Breast epithelium (tissue), 4 donors: ENCODE measurements around the gene ZMAT5. TPM values are rescaled to one million over a fixed set of nuclear protein-coding genes. Genes with fewer than 3 reads are reported as not detected.

Source experiments
- DNase-seq, 2 donors: peaks; one replicate each; pipeline ENCODE4 v3.0.0-alpha.2; 2019; ENCODE audit warnings: low spot score in 2 of 2
- H3K27ac ChIP-seq, 2 donors: fragments of 200-600 bp; sonication (generic) in 1 of 2; one replicate each; pipeline ENCODE4 v1.5.1; 2016 to 2019; ENCODE audit warnings: mild to moderate bottlenecking in 1 of 2
- H3K27me3 ChIP-seq, 2 donors: fragments of 200-600 bp; sonication (generic) in 1 of 2; one replicate each; pipeline versions ENCODE4 v1.5.1 to v1.6.0; 2017 to 2019; ENCODE audit warnings: control low read depth in 1 of 2, mild to moderate bottlenecking in 1 of 2
- H3K36me3 ChIP-seq: fragments of 200-600 bp; one replicate; pipeline ENCODE4 v1.5.1; 2019
- H3K4me1 ChIP-seq, 2 donors: fragments of 200-600 bp; sonication (generic); one replicate each; pipeline ENCODE4 v1.5.1; 2016 to 2019; ENCODE audit warnings: control low read depth in 1 of 2
- H3K4me3 ChIP-seq, 3 donors: fragments of 200-600 bp; sonication (generic); 1 replicate in 2 of 3; 2 replicates in 1 of 3; pipeline ENCODE4 v1.5.1; 2016 to 2019; ENCODE audit warnings: mild to moderate bottlenecking in 3 of 3, moderate library complexity in 2 of 3
- H3K9me3 ChIP-seq, 2 donors: fragments of 200-600 bp; sonication (generic) in 1 of 2; one replicate each; pipeline ENCODE4 v1.5.1; 2016 to 2019; ENCODE audit warnings: control low read depth in 1 of 2
- POLR2A ChIP-seq: fragments of 450-650 bp; IDR thresholded peaks from one replicate; pipeline ENCODE4 v1.6.1; 2016; ENCODE audit warnings: antibody characterized with exemption, mild to moderate bottlenecking, moderate library complexity
- POLR2AphosphoS5 ChIP-seq, 3 donors: sonication (generic); formaldehyde crosslinking; IDR thresholded peaks; one replicate each; pipeline ENCODE4 v1.6.1; 2017; ENCODE audit warnings: antibody characterized with exemption in 3 of 3
- intact Hi-C: fragments of 100-400 bp; cut with DNase I; formaldehyde crosslinking; loops from one replicate; pipeline ENCODE4 v1.15.1; 2023; ENCODE audit warnings: low total_unique reads
- total RNA-seq, 3 donors: library from RNA; depleted of rRNA; stranded (reverse); fragments of >200 nt; gene quantifications; one replicate each; pipeline ENCODE4 v1.1.0, GENCODE V29; 2016
- TF ChIP-seq, protein P1 (sequence below), 3 donors: fragments of 450-650 bp; IDR thresholded peaks; one replicate each; pipeline ENCODE4 v1.5.1; 2016 to 2017; ENCODE audit warnings: antibody characterized with exemption in 3 of 3, mild to moderate bottlenecking in 3 of 3, moderate library complexity in 3 of 3

ZMAT5 gene
- total RNA-seq, 3 donors from 2014 or later: 22.5 to 26.2 (median 23.0) TPM

GRCh38 chr22:29742326-29742725, 24.5 kb downstream of the ZMAT5 start:
- TF ChIP-seq, protein P1, sequence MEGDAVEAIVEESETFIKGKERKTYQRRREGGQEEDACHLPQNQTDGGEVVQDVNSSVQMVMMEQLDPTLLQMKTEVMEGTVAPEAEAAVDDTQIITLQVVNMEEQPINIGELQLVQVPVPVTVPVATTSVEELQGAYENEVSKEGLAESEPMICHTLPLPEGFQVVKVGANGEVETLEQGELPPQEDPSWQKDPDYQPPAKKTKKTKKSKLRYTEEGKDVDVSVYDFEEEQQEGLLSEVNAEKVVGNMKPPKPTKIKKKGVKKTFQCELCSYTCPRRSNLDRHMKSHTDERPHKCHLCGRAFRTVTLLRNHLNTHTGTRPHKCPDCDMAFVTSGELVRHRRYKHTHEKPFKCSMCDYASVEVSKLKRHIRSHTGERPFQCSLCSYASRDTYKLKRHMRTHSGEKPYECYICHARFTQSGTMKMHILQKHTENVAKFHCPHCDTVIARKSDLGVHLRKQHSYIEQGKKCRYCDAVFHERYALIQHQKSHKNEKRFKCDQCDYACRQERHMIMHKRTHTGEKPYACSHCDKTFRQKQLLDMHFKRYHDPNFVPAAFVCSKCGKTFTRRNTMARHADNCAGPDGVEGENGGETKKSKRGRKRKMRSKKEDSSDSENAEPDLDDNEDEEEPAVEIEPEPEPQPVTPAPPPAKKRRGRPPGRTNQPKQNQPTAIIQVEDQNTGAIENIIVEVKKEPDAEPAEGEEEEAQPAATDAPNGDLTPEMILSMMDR (IDR thresholded peaks at IDR 0.05): no peak
- no peak for TF ChIP-seq POLR2A
- TF ChIP-seq POLR2AphosphoS5 (IDR thresholded peaks at IDR 0.05): no peak
- H3K9me3 ChIP-seq: no peaks in the 10 kb centered on the region
- H3K4me3 ChIP-seq: no peak overlapping the region
- intact Hi-C loops: no loop called here
- no peaks in the 10 kb centered on the region for H3K27me3 ChIP-seq
- DNase-seq: no peak
- no peaks in the 10 kb centered on the region for H3K4me1 ChIP-seq
- H3K27ac ChIP-seq: no peak overlapping the region
- no peaks in the 10 kb centered on the region for H3K36me3 ChIP-seq

- TF ChIP-seq, protein P1 (IDR thresholded peaks at IDR 0.05): no peak
- TF ChIP-seq POLR2A (no peak), POLR2AphosphoS5 (IDR thresholded peaks at IDR 0.05) (no peak)
- Histone ChIP-seq H3K4me3 (no peak overlapping the region), H3K9me3 (no peaks in the 10 kb centered on the region), H3K27me3 (no peaks in the 10 kb centered on the region), H3K27ac (no peak overlapping the region), H3K36me3 (no peaks in the 10 kb centered on the region), H3K4me1 (no peaks in the 10 kb centered on the region)
- no peak for DNase-seq
- intact Hi-C loops: no loop called here
Observed at GRCh38 chr22:29741926-29742325, 24.9 kb downstream of the ZMAT5 start.

- intact Hi-C loops: no loop called here
- H3K9me3 ChIP-seq: no peaks in the 10 kb centered on the region
- DNase-seq: no peak
- TF ChIP-seq POLR2A (no peak), POLR2AphosphoS5 (IDR thresholded peaks at IDR 0.05) (no peak)
- TF ChIP-seq, protein P1 (IDR thresholded peaks at IDR 0.05): no peak
- no peak overlapping the region for H3K27ac ChIP-seq
- H3K4me1 ChIP-seq: no peaks in the 10 kb centered on the region
- H3K36me3 ChIP-seq: no peaks in the 10 kb centered on the region
- H3K4me3 ChIP-seq: no peak overlapping the region
- H3K27me3 ChIP-seq: no peaks in the 10 kb centered on the region
Observed at GRCh38 chr22:29740216-29740615, 26.6 kb downstream of the ZMAT5 start.

DNA sequence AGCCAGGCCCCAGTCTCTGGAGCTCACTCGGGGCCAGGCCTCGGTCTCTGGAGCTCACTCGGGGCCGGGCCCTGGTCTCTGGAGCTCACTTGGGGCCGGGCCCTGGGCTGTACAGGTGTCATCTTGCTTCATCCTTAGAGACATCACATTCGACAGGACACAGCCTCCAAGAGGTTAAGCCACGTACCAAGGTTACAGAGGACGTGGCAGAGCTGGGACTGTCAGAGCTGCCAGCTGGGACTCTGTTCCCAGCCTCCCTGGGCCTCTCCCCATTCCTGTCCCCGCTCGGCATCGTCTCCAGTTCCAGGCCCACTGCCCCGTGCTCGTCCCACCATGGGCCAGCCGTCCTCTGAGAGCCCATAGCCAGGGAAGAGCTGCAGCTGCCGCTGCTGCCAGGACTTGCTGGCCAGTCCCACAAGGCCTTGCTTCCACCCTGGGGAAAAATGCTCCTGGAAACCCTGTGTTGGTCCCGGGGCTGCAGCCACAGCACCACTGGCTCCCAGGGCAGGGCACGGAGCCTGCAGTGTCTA, 27.4 kb downstream of the ZMAT5 start:
- Histone ChIP-seq H3K27me3 (no peaks in the 10 kb centered on the region), H3K4me3 (no peak overlapping the region), H3K4me1 (no peaks in the 10 kb centered on the region), H3K36me3 (no peaks in the 10 kb centered on the region), H3K9me3 (no peaks in the 10 kb centered on the region), H3K27ac (no peak overlapping the region)
- no peak for DNase-seq
- intact Hi-C loops: loop anchor here (10.0 kb wide), 1 partner anchor 1315 kb away; no protein-coding TSS in a partner anchor
- no peak for TF ChIP-seq POLR2AphosphoS5 (IDR thresholded peaks at IDR 0.05)
- TF ChIP-seq, protein P1 (IDR thresholded peaks at IDR 0.05): no peak
- no peak for TF ChIP-seq POLR2A

DNA sequence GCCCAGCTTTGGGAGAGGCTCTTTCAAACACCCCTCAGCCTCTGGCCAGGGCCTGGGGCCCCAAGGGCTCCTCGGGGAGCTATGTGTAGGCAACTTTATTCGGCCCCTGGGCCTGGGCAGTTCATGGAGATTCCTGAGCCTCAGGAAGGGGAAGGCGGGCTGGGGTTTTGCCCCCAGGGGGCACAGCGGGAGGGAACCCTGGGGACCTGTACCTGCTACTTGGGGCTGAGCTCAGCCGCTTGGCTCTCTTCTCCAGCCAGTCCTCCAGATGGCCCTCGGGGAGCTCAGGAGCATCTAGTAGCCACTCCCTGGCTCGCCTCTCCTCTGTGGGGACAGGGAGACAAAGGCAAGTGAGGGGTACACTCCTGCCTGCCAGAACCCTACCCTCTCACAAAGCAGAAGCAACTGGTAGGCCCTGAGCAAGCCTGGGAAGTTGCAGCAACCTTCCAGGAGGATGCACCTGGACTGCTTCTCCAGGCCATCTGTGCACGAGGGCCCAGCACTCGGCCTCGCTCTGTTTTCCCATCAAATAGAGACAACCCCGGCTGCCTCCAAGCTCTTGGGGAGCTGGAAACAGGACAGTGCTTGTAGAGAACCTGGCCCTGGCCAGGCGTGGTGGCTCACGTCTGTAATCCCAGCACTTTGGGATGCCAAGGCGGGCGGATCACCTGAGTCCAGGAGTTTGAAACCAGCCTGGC, 28.5 kb downstream of the ZMAT5 start:
- Histone ChIP-seq H3K36me3 (no peaks in the 10 kb centered on the region), H3K4me3 (no peak overlapping the region), H3K4me1 (no peaks in the 10 kb centered on the region), H3K27ac (no peak overlapping the region), H3K27me3 (no peaks in the 10 kb centered on the region), H3K9me3 (no peaks in the 10 kb centered on the region)
- intact Hi-C loops: loop anchor here (10.0 kb wide), 1 partner anchor 1317 kb away; no protein-coding TSS in a partner anchor
- TF ChIP-seq POLR2AphosphoS5 (IDR thresholded peaks at IDR 0.05): no peak
- TF ChIP-seq, protein P1 (IDR thresholded peaks at IDR 0.05): no peak
- TF ChIP-seq POLR2A: no peak
- no peak for DNase-seq
